Measurements from ENCODE around the gene KAZALD1.

DNA sequence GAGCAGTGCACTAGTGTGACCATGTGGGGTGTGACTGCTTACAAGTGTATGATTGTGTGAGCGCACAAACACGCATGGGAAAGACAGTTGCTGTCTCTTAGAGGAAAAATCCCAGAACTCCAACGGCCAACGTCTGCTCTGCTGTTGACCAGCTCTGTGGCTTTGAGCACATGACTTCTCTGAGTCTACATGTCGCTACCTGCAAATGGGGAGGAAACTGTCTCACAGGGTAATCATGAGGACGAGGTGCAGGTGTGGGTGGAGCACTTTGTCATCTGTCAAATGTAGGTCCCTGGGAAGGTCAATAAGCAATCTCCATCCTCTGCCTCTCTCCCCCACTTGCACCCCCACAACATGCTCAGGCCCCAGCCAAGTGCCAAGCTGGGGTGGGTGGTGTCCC lies 38.1 kb downstream of the KAZALD1 start:
- TF ChIP-seq POLR2A (IDR thresholded peaks at IDR 0.05) (no peak), EP300 (IDR thresholded peaks at IDR 0.05) (no peak)
